ENCODE results near the gene CLCA2.

- TF ChIP-seq POLR2AphosphoS5 (IDR thresholded peaks at IDR 0.05): no peak
- TF ChIP-seq, protein P1, sequence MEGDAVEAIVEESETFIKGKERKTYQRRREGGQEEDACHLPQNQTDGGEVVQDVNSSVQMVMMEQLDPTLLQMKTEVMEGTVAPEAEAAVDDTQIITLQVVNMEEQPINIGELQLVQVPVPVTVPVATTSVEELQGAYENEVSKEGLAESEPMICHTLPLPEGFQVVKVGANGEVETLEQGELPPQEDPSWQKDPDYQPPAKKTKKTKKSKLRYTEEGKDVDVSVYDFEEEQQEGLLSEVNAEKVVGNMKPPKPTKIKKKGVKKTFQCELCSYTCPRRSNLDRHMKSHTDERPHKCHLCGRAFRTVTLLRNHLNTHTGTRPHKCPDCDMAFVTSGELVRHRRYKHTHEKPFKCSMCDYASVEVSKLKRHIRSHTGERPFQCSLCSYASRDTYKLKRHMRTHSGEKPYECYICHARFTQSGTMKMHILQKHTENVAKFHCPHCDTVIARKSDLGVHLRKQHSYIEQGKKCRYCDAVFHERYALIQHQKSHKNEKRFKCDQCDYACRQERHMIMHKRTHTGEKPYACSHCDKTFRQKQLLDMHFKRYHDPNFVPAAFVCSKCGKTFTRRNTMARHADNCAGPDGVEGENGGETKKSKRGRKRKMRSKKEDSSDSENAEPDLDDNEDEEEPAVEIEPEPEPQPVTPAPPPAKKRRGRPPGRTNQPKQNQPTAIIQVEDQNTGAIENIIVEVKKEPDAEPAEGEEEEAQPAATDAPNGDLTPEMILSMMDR (IDR thresholded peaks at IDR 0.05 in 8 of 11, conservative IDR thresholded peaks at IDR 0.05 in 3 of 11): no peak
- TF ChIP-seq POLR2A (IDR thresholded peaks at IDR 0.05): no peak
These were observed 13.1 kb upstream of the CLCA2 start for GRCh38 chr1:86410879-86411278.
